H9 (cell line): ENCODE data around the gene MAP2K1. TPM values are rescaled to one million over a fixed set of nuclear protein-coding genes. Genes with fewer than 3 reads are reported as not detected.
A peak's percentile ranks its signal among the peaks of the same experiment; 100 is the strongest.

Source experiments
- DNase-seq: peaks from one replicate; pipeline ENCODE4 v3.0.0-alpha.2; 2017
- H2AFZ ChIP-seq: one replicate; pipeline ENCODE4 v1.6.1; 2013; ENCODE audit warnings: mild to moderate bottlenecking, low read length, control low read depth, moderate library complexity
- H2AK5ac ChIP-seq: 2 replicates; pipeline ENCODE4 v1.6.1; 2013; ENCODE audit warnings: low read length, control low read depth, mixed read lengths; ENCODE audit not compliant: insufficient read length
- H2BK120ac ChIP-seq: one replicate; pipeline ENCODE4 v1.6.1; 2013; ENCODE audit warnings: low read depth, mild to moderate bottlenecking, low read length, control low read depth, inconsistent platforms; ENCODE audit not compliant: poor library complexity, severe bottlenecking
- H2BK12ac ChIP-seq: 2 replicates; pipeline ENCODE4 v1.6.1; 2013; ENCODE audit warnings: low read length, control low read depth, mixed read lengths, low read depth; ENCODE audit not compliant: insufficient read length
- H2BK15ac ChIP-seq: 2 replicates; pipeline ENCODE4 v1.6.1; 2013; ENCODE audit warnings: low read depth, low read length, control low read depth
- H2BK20ac ChIP-seq: one replicate; pipeline ENCODE4 v1.6.1; 2013; ENCODE audit warnings: low read depth, mild to moderate bottlenecking, low read length, control low read depth, inconsistent platforms; ENCODE audit not compliant: poor library complexity, severe bottlenecking
- H2BK5ac ChIP-seq: 2 replicates; pipeline ENCODE4 v1.6.1; 2013; ENCODE audit warnings: low read length, control low read depth, mixed read lengths; ENCODE audit not compliant: insufficient read length
- H3K14ac ChIP-seq: 2 replicates; pipeline ENCODE4 v1.6.1; 2013; ENCODE audit warnings: low read length, control low read depth; ENCODE audit not compliant: insufficient read depth
- H3K18ac ChIP-seq: 2 replicates; pipeline ENCODE4 v1.6.1; 2013; ENCODE audit warnings: low read depth, mild to moderate bottlenecking, mixed read lengths, low read length, control low read depth; ENCODE audit not compliant: insufficient read length
- H3K23ac ChIP-seq: 2 replicates; pipeline ENCODE4 v1.6.1; 2013; ENCODE audit warnings: low read length, control low read depth, mixed read lengths, low read depth; ENCODE audit not compliant: insufficient read length
- H3K23me2 ChIP-seq: 2 replicates; pipeline ENCODE4 v1.6.1; 2013; ENCODE audit warnings: low read depth, mild to moderate bottlenecking, mixed read lengths, low read length, control low read depth; ENCODE audit not compliant: insufficient read length, poor library complexity, severe bottlenecking
- H3K27ac ChIP-seq: 2 replicates; pipeline ENCODE4 v1.5.1; 2013; ENCODE audit warnings: low read length, control low read depth, mixed read lengths, low read depth; ENCODE audit not compliant: insufficient read length
- H3K27me3 ChIP-seq: 2 replicates; pipeline ENCODE4 v1.6.1; 2013; ENCODE audit warnings: low read length, control low read depth, inconsistent platforms; ENCODE audit not compliant: insufficient read depth
- H3K4ac ChIP-seq: 2 replicates; pipeline ENCODE4 v1.6.1; 2013; ENCODE audit warnings: low read depth, mild to moderate bottlenecking, control low read depth, inconsistent platforms, low read length, moderate library complexity
- H3K4me1 ChIP-seq: 2 replicates; pipeline ENCODE4 v1.6.1; 2013; ENCODE audit warnings: low read length, control low read depth, inconsistent platforms; ENCODE audit not compliant: insufficient read depth
- H3K4me2 ChIP-seq: 2 replicates; pipeline ENCODE4 v1.6.1; 2013; ENCODE audit warnings: low read length, control low read depth, mixed read lengths; ENCODE audit not compliant: insufficient read length, insufficient read depth
- H3K56ac ChIP-seq: 2 replicates; pipeline ENCODE4 v1.6.1; 2013; ENCODE audit warnings: low read depth, mild to moderate bottlenecking, mixed read lengths, low read length, control low read depth; ENCODE audit not compliant: insufficient read length
- H3K79me1 ChIP-seq: 2 replicates; pipeline ENCODE4 v1.6.1; 2013; ENCODE audit warnings: low read depth, mild to moderate bottlenecking, moderate library complexity, low read length, control low read depth, inconsistent platforms; ENCODE audit not compliant: insufficient read depth, poor library complexity, severe bottlenecking
- H3K79me2 ChIP-seq: 2 replicates; pipeline ENCODE4 v1.6.1; 2013; ENCODE audit warnings: low read length, control low read depth, inconsistent platforms; ENCODE audit not compliant: insufficient read depth
- H3K9ac ChIP-seq: 2 replicates; pipeline ENCODE4 v1.6.1; 2013; ENCODE audit warnings: low read length, control low read depth, mixed read lengths; ENCODE audit not compliant: insufficient read length; ENCODE audit errors: extremely low read depth
- H3K9me3 ChIP-seq: one replicate; pipeline ENCODE4 v1.6.1; 2013; ENCODE audit warnings: low read depth, low read length, inconsistent platforms; ENCODE audit not compliant: control insufficient read depth
- H3T11ph ChIP-seq: one replicate; pipeline ENCODE4 v1.6.1; 2013; ENCODE audit warnings: mild to moderate bottlenecking, low read length, control low read depth, inconsistent platforms
- H4K20me1 ChIP-seq: one replicate; pipeline ENCODE4 v1.6.1; 2013; ENCODE audit not compliant: control insufficient read depth, insufficient read length, insufficient read depth
- H4K5ac ChIP-seq: 2 replicates; pipeline ENCODE4 v1.6.1; 2013; ENCODE audit warnings: low read depth, mild to moderate bottlenecking, mixed read lengths, low read length, control low read depth; ENCODE audit not compliant: insufficient read length
- H4K8ac ChIP-seq: replicated peaks from 2 replicates; pipeline ENCODE4 v1.6.1; 2013; ENCODE audit warnings: low read length, control low read depth, mixed read lengths, low read depth; ENCODE audit not compliant: insufficient read length
- H4K91ac ChIP-seq: 2 replicates; pipeline ENCODE4 v1.6.1; 2013; ENCODE audit warnings: low read depth, mild to moderate bottlenecking, moderate library complexity, mixed read lengths, low read length, control low read depth; ENCODE audit not compliant: insufficient read length
- H3K27ac Mint-ChIP-seq, 3 experiments: 2 replicates in 2 of 3; 3 replicates in 1 of 3; pipeline ENCODE4 v1.8.0; 2020 to 2021; ENCODE audit warnings: mixed read lengths in 3 of 3, mild to moderate bottlenecking in 1 of 3, moderate library complexity in 1 of 3
- H3K27me3 Mint-ChIP-seq: 2 replicates; pipeline ENCODE4 v1.8.0; 2021; ENCODE audit warnings: low read depth, mild to moderate bottlenecking, moderate library complexity, mixed read lengths
- H3K36me3 Mint-ChIP-seq, 3 experiments: 2 replicates in 2 of 3; 3 replicates in 1 of 3; pipeline ENCODE4 v1.8.0; 2020 to 2021; ENCODE audit warnings: low read depth in 3 of 3, mixed read lengths in 3 of 3; ENCODE audit not compliant: insufficient read depth in 1 of 3
- H3K4me1 Mint-ChIP-seq, 2 experiments: 2 replicates each; pipeline ENCODE4 v1.8.0; 2020; ENCODE audit warnings: mixed read lengths in 2 of 2
- H3K4me3 Mint-ChIP-seq, 2 experiments: 2 replicates in 1 of 2; 3 replicates in 1 of 2; pipeline ENCODE4 v1.8.0; 2020 to 2021; ENCODE audit warnings: mild to moderate bottlenecking in 2 of 2, mixed read lengths in 2 of 2, moderate library complexity in 1 of 2
- H3K9me3 Mint-ChIP-seq, 2 experiments: 2 replicates in 1 of 2; 3 replicates in 1 of 2; pipeline ENCODE4 v1.8.0; 2020; ENCODE audit warnings: mild to moderate bottlenecking in 2 of 2, mixed read lengths in 2 of 2, moderate library complexity in 1 of 2
- CTCF ChIP-seq: fragments of 200-600 bp; sonication (generic); conservative IDR thresholded peaks from 3 replicates; pipeline ENCODE4 v1.8.0; 2021; ENCODE audit warnings: antibody characterized with exemption, mild to moderate bottlenecking
- total RNA-seq: library from RNA; stranded (reverse); gene quantifications from 2 replicates; pipeline ENCODE4 v1.2.1, GENCODE V29; 2021

MAP2K1 gene
- total RNA-seq, 1 experiment from 2014 or later = 50.8 TPM

- Histone ChIP-seq H3K27me3 (no peaks in the 10 kb centered on the region; the same call in 1 of the 2 replicates), H3K9ac (no peak overlapping the region), H3T11ph (no peak overlapping the region), H2BK120ac (no peak overlapping the region), H2BK15ac (no peak overlapping the region), H2AK5ac (no peak overlapping the region), H2BK5ac (no peak overlapping the region), H3K18ac (no peak overlapping the region), H4K5ac (no peak overlapping the region), H3K9me3 (peaks cover 11% of the 10 kb centered on the region), H3K14ac (no peak overlapping the region), H3K23ac (no peak overlapping the region), H3K4me2 (no peak overlapping the region), H3K23me2 (no peaks in the 10 kb centered on the region), H4K91ac (no peak overlapping the region), H3K27ac (no peak overlapping the region), H2BK20ac (no peak overlapping the region), H3K4ac (no peak overlapping the region), H3K4me1 (peaks cover 23% of the 10 kb centered on the region; the same call in 1 of the 2 replicates), H4K8ac (no peak overlapping the region), H2AFZ (no peak overlapping the region), H3K56ac (no peak overlapping the region), H4K20me1 (no peaks in the 10 kb centered on the region), H3K79me1 (peaks cover 3% of the 10 kb centered on the region), H3K79me2 (peaks cover 30% of the 10 kb centered on the region), H2BK12ac (no peak overlapping the region)
- no peaks in the 10 kb centered on the region for H3K27me3 Mint-ChIP-seq
- H3K4me3 Mint-ChIP-seq = no peak overlapping the region; a peak in 1 of 5 replicates
- no peak for TF ChIP-seq CTCF
- H3K4me1 Mint-ChIP-seq = peaks cover 45 to 59% of the 10 kb centered on the region in 2 experiments
- no peak for DNase-seq
- H3K27ac Mint-ChIP-seq = peak overlapping the region; percentile 10 to 75 (median 24); a peak in 3 of 7 replicates
- H3K9me3 Mint-ChIP-seq = peaks cover 23 to 25% of the 10 kb centered on the region in 2 experiments; a peak in 4 of 5 replicates
- H3K36me3 Mint-ChIP-seq = peaks cover 23 to 27% (median 25%) of the 10 kb centered on the region in 3 experiments
These were observed 24.5 kb downstream of the MAP2K1 start for GRCh38 chr15:66411190-66411589.
